Epithelial cell of proximal tubule (primary cell): ENCODE measurements around the gene CALML6. TPM values are rescaled to one million over a fixed set of nuclear protein-coding genes. Genes with fewer than 3 reads are reported as not detected.

Source experiments
- DNase-seq: peaks from one replicate; pipeline ENCODE4 v3.0.0-alpha.2; 2011; ENCODE audit warnings: low read depth
- H3K4me3 ChIP-seq: 2 replicates; pipeline ENCODE4 v1.5.1; 2011; ENCODE audit warnings: low read depth, mild to moderate bottlenecking, low read length
- total RNA-seq: library from RNA; depleted of rRNA; stranded (reverse); fragments of >200 nt; gene quantifications from 2 replicates; pipeline ENCODE4 v1.2.3, GENCODE V29; 2015
- TF ChIP-seq, protein P1 (sequence below): conservative IDR thresholded peaks from 2 replicates; pipeline ENCODE4 v1.5.1; 2012; ENCODE audit warnings: low read depth, mild to moderate bottlenecking, low read length

Gene CALML6
- total RNA-seq, 1 donor from 2014 or later, result not detected

DNA sequence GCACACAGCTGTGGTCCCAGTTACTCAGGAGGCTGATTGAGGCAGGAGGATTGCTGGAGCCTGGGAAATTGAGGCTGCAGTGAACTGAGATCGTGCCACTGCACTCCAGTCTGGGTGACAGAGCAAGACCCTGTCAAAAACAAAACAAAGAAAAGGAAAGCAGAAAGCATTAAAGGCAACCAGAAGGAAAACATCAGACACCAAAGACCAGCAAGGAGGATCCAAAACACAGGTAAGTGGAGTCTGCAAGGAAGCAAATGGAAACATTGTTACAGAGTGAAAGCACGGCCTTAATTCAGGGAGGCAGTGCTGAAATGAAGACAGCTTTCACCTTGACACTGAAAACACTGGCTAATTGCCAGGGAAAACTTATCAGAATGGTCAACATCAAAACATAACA is 47.7 kb downstream of the CALML6 start:
- TF ChIP-seq, protein P1, sequence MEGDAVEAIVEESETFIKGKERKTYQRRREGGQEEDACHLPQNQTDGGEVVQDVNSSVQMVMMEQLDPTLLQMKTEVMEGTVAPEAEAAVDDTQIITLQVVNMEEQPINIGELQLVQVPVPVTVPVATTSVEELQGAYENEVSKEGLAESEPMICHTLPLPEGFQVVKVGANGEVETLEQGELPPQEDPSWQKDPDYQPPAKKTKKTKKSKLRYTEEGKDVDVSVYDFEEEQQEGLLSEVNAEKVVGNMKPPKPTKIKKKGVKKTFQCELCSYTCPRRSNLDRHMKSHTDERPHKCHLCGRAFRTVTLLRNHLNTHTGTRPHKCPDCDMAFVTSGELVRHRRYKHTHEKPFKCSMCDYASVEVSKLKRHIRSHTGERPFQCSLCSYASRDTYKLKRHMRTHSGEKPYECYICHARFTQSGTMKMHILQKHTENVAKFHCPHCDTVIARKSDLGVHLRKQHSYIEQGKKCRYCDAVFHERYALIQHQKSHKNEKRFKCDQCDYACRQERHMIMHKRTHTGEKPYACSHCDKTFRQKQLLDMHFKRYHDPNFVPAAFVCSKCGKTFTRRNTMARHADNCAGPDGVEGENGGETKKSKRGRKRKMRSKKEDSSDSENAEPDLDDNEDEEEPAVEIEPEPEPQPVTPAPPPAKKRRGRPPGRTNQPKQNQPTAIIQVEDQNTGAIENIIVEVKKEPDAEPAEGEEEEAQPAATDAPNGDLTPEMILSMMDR, result no peak
- no peak for DNase-seq
- no peak overlapping the region for H3K4me3 ChIP-seq

DNA sequence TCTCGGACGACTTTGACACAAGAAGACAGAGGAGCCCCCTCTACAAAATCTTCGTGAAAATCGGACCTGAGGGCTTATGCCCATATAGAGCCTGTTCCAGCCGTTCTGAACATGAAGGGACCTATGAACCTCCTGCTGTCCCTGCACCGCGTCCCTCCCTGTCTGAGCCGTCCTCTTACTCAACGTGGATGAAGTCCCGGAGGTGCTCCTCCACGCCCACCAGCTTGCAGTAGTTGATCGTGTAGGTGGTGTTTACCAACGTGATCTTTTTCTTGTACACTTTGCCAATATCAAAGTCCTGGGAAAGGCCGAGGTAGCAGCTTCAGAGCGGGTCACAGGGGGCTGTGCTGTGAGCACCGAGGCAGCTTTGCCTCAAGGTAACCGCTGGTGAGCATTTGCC is 48.5 kb downstream of the CALML6 start:
- H3K4me3 ChIP-seq, result no peak overlapping the region
- TF ChIP-seq, protein P1, result no peak
- no peak for DNase-seq

DNA sequence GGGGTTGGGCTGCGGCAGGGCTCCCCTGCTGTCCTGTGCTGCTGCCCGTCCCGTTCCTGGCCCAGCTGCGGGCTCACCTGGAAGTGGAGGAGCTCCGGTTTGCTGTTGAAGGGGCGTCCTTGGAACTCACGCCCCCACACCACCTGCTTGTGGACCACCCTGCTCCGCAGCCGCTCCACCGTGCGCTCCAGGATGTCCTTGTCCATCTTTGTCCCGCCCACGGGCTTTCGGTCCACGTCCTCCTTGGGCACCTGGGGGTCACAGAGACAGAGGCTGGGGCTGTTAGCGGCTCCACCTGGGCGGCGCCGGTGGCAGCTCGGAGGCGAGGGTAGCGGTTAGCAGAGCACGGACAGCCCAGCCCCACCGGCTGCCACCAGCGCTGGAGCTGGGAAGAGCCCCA is 49.8 kb downstream of the CALML6 start:
- H3K4me3 ChIP-seq, result no peak overlapping the region
- DNase-seq, result no peak
- TF ChIP-seq, protein P1, result no peak

DNA sequence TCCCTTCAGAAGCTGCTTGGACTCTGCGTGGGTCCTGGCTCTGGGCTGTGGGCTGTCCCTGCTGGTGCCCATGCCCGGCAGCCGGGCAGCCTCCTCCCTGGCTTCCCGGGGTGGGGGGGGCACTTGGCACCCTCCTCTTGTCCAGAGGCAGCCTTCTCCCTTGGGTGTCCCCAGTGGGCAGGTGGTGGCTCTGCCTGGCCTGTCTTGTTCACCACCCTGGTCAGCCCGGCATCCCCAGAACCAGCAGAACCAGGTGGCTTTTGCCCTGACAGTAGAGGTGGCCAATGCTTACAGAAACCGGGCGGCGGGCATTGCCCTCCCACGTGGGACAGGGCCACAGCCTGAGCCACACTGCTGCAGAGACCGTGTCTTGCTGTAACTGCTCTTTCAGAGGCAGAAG is 50.5 kb downstream of the CALML6 start:
- TF ChIP-seq, protein P1, result no peak
- H3K4me3 ChIP-seq, result no peak overlapping the region
- no peak for DNase-seq

DNA sequence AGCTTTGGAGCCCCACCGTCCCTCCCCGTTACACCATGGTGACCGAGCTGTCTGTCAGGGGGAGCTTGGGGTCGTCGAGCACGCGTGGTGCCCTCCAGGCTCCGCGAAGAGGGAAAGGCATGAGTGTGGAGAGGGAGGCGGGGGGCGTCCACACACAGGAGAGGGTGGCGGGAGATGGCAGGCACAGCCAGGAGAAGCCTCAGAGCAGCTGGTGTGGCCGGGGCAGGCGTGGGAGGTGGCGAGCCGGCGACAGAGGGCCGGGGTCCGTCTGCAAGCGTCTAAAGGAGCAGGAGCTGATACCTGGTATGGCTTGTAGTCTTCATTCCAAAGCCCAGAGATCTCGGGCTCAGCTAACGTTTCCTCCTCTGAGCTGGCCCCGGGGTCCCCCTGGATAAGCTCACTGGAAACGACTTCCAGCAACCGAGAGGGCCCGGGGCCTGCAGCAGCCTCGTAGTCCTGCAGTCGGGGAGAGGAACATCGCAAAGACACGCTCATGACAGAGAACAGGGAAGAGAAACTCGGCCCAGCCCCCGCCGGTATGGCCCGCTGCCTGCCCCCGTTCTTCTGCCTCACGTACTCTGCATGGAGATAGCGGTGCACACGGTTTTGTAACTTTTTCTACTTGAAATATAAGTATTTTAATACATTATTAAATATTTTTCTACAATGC is 51.1 kb downstream of the CALML6 start:
- DNase-seq, result no peak
- no peak overlapping the region for H3K4me3 ChIP-seq
- TF ChIP-seq, protein P1, result no peak

Other genes starting within 250 kb of the CALML6 start
- 22.4 and 22.8 TPM in 2 replicates for gene SLC35E2B, start 222.5 kb upstream of the CALML6 start, total RNA-seq
- gene CDK11A, start 190.9 kb upstream of the CALML6 start, total RNA-seq, result 10.3 and 11.6 TPM in 2 replicates
- gene NADK, start 136.8 kb upstream of the CALML6 start, total RNA-seq, result 48.8 and 55.6 TPM in 2 replicates
- 179 and 200 TPM in 2 replicates for gene GNB1, start 24.2 kb upstream of the CALML6 start, total RNA-seq
- 0.75 and 5.6 TPM in 2 replicates for gene TMEM52, start 4.0 kb downstream of the CALML6 start, total RNA-seq
- gene CFAP74, start 88.5 kb downstream of the CALML6 start, total RNA-seq, result not detected in 2 replicates
- not detected in 2 replicates for gene GABRD, start 104.1 kb downstream of the CALML6 start, total RNA-seq
- 19.2 and 28.1 TPM in 2 replicates for gene PRKCZ, start 135.2 kb downstream of the CALML6 start, total RNA-seq